Right renal cortex interstitium (tissue), 3 donors: ENCODE results near the gene CLN3. TPM values are rescaled to one million over a fixed set of nuclear protein-coding genes. Genes with fewer than 3 reads are reported as not detected.
"Not testable (repeated sequence)": the region's sequence is repeated elsewhere in the genome, so short reads cannot be mapped to it uniquely, and the experiment has no call there.

Experiments
- DNase-seq, 3 donors: peaks; one replicate each; pipeline ENCODE4 v3.0.0-alpha.2; 2013; ENCODE audit warnings: low read depth in 3 of 3, low spot score in 2 of 3
- polyA plus RNA-seq, 3 donors: library from polyadenylated mRNA; unstranded; fragments of 120-200 nt; gene quantifications; one replicate each; pipeline ENCODE4 v1.2.1, GENCODE V29; 2013; ENCODE audit not compliant: insufficient read length in 3 of 3

CLN3 gene
- polyA plus RNA-seq = 10 to 100 TPM; 24.1 to 31.4 (median 28.2) TPM

DNA sequence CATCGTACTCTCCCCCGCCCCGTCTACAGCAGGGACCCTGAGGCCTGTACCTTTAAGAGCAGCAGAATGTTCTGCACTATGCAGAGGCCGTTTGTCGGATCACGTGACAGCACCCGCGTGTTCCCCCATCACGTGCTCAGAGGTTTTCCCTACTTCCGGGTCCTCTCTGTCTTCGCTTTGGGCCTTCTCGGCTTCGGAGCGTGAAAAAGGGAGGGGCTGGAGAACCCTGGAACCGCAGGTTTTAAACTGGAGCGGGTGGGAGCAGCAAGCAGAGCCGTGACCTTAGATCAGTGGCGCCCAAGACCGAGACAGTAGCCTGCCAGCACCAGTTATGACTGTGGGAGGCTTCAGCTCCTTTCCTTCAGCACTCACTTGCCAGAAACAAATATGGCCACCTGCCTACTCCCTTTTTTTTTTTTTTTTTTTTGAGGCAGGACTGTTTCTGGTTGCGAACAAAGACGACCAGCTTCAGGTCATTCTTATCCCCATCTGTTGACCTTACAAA, at the start of gene CLN3:
Gene CLN3, minus strand, starts transcription at position 105 of the 505 bp plus-strand sequence. CDS start 315 bp downstream, outside the sequence.
- peak; percentile 91 to 95 (median 92) for DNase-seq

DNA sequence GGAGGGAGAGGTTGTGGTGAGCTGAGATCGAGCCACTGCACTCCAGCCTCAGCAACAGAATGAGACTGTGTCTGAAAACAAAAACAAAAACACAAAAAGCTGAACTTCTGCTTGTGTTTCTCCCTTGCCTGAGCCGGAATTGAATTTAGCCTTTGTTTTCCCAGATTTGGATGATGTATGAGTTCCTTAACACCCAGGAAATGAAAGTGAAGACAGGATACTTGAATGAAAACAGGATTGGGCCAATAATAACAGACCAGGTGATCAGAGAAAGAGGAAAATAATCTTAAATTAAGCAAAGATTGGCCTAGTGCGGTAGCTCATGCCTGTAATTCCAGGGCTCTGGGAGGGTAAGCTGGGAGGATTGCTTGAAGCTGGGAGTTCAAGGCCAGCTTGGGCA, 48.5 kb upstream of the CLN3 start:
- DNase-seq = no peak

DNA sequence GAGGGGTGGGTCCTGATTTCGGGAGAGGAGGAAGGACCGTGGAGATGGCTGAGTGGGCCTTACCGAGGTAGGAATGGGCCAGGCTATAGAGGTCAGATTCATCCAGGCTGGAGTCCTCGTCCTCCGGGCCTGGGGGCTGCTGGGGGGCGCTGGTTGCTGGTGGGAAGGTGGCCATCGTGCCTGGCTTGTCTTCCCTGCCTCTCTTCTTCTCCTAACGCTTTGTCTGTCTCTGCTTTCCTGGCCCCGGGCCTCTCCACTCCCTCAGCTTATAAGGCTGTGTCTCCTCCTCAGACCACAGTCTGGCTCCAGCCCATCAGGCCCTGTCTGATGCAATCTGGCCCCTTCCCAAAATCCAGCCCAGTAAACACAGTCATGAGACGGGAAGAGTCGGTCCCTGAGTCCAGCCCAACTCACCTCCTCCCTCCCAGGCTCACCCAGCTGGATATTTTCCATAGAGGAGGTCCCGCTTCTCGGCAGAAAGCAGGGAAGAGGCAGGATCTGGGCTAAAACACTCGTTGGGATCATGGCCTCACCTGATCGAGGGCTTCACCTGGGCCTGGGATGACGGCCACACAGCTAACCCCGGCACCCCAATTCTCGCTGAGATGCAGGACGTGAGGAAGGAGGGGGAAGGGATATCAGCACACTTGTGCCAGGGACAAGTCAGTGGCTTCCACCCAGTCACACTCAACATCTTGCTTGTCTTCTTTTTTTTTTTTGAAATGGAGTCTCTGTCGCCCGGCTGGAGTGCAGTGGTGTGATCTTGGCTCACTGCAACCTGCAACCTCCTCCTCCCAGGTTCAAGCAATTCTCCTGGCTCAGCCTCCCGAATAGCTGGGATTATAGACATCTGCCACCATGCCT, 47.1 kb upstream of the CLN3 start, which contains the start of gene NUPR1:
Gene NUPR1, minus strand, starts transcription at position 242 of the 864 bp plus-strand sequence. Its CDS starts 67 bp downstream, at position 175.
- peak in 2 of 3 donors; percentile 45 to 47 for DNase-seq

DNA sequence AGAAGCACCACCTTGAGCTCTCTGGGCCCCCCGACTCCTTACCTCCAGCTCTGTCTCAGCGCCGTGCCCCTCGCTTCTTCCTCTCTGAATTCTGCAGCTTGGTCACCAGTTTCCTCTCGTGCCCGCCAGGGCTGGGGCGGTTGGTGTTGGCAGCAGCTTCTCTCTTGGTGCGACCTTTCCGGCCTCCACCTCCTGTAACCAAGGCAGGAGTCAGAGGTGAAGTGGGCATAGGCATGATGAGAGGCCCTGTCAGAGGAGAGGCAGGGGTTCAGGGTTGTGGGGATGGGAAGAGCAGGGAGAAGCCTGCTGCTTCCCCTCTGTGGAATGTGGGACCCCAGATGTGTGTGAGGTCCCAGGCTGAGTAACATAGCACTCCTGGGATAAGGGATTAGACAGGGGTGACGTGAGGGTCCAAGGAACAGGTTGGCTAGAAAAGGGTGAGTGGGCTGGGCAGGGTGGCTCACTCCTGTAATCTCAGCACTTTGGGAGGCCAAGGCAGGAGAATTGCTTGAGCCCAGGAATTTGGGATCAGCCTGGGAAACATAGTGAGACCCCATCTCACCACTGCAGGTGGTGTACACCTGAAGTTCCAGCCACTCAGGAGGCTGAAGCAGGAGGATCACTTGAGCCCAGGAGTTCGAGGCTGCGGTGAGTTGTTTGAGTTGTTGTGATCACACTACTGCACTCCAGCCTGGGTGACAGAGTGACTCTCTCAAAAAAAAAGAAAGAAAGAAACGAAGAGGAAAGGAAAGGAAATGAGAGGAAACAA, 46.3 kb upstream of the CLN3 start:
- no peak for DNase-seq

DNA sequence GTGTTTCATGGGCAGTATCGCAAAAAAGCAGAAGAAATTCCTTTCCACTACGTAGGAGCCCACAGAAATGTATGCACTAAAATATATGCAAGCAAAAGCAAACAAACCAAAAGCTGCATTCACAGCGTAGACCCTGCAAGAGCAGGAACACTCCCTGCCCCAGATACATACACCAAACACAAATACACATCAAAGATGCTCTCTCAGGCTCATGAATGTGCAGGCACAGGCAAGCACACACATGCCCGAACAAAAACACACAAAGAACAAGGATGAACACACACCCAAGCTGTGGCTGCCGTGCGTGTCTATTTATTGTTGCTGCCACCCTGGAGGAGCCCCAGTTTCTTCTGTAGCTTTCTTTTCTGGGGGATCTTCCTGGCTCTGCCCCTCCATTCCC, 45.2 kb upstream of the CLN3 start:
- no peak for DNase-seq

DNA sequence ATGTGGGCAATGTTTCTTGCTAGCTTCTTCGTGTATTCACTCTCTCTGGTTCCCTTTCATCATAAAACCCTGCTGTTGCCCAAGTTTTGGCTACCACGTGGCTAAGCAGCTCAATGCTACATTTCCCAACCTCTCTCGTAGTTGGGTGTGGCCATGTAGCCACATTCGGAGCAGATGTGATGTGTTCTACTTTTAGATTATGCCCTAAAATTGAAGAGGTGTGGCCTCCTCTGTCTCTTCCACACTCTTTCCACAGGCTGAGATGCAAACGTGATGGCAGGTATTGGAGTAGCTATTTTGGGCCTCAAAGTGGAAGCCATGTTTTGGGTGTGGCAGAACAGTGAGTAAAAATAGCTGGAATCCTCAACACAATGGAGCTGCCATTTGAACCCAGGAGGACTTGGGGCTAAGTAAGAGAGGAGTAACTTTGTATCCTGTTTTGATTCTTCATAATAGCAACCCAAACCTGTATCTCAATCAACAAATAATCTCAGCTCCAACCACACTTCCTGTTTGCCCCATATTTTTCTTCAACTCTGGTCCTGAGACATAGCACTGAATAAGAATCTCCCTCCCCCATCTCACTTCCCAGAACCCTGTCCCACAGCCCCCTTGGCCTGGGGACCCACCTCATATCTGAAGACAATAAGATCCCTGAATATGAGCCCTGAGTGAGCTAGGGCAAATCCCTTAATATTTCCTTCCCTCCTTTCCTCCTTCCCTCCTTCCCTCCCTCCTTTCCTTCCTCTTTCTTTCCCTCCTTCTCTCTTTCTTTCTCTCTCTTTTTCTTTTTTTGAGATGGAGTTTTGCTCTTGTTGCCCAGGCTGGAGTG, 42.9 kb upstream of the CLN3 start:
- no peak for DNase-seq

DNA sequence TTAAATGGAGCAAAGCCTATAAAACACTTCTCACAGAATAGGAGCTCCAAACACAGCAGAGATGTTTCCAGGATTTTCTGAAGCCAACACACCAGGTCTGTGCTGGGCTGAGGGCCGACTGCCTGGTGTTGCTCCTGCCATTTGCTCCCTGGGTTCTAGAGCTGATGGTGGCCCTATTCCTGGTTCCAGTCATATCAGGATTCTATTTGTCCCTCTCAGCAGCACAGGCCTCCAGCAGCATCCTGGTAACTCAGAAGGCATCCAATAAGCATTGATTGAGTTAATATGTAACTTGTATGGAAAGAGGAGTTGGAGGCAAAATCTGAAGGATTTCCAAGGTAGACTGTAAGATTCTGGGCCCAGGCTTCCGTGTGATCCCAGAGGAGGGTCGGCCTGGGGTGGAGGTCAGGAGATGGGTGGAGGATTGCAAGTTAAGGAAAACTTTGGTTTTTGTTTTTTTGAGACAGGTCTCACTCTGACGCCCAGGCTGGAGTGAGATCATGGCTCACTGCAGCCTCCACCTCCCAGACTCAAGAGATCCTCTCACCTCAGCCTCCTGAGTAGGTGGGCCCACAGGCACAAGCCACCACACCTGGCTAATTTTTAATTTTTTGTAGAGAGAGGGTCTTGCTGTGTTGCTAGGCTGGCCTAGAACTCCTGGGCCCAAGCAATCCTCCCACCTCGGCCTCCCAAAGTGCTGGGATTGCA, 41.2 kb upstream of the CLN3 start:
- DNase-seq = no peak

DNA sequence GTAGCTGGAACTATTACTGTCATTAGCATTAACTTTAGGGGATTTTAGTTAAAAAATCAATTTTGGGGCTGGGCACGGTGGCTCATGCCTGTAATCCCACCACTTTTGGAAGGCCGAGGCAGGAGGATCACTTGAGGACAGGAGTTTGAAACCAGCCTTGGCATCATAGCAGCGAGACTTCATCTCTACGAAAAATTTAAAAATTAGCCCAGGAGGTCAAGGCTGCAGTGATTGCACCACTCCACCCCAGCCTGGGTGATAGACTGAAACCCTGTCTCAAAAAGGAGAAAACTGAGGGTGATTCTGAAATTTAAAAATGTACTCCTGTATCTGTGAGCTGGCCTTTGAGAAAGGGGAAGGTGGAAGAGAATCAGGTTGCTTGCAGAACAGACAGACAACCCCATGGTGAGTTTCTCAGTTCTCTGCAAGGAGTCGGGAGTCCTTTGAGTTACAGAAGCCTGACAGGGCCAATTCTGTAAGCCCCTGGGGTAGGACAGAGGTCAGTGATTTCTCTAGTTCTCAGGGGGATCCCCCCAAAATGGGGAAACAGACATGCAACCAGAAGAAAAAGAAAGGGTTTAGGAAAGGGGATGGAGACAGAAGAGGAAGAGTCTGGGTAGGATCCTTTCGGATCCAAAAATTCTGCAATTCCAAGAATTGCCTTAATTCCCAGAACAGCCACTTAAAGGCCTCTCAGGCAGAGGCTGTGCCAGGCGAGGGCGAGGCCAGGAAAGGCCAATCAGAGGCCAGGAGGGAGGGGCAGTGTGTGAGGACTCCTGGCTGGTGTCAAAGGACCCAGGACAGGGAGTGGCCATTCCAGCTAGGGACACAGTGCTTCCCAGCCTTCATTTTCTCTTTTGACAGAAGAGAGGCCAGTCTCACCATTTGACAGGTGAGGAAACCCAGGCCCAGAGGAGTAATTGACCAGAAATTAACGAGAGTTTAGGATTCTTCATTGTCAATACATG, 40.2 kb upstream of the CLN3 start:
- DNase-seq = no peak

DNA sequence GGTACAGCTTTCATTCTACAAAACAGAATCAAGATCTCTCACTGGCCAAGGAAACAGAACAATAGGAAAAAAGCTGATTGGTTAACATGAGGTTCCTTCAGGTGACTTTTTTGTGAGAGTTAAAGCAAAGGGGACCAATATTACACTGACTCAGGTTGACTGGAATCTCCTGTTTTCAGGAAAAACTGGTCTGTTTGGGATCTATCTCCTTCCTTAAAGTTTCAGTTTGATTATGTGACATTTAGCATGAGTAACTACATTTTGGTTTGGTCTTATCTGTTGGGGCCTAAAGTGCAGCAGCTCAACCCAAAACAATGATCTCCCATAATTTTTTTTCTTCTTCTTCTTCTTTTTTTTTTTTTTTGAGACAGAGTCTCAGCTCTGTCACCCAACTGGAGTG, 37.2 kb upstream of the CLN3 start:
- no peak for DNase-seq

DNA sequence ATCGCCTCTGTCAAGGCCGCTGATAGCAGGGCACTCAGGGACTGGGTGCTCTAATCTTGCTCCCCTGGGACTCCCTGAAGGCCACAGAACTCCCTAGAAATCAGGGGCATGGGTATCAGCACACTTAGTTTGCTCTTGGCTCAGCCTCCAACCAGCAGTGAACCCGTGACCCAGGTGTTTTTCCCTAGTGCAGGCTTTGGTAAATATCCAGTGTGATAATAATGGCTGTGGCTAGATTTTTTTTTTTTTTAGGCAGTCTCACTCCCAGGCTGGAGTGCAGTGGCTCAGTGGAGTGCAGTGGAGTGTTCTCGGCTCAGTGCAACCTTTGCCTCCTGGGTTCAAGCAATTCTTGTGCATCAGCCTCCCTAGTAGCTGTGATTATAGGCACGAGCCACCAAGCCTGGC, 36.6 kb upstream of the CLN3 start:
- DNase-seq = no peak

DNA sequence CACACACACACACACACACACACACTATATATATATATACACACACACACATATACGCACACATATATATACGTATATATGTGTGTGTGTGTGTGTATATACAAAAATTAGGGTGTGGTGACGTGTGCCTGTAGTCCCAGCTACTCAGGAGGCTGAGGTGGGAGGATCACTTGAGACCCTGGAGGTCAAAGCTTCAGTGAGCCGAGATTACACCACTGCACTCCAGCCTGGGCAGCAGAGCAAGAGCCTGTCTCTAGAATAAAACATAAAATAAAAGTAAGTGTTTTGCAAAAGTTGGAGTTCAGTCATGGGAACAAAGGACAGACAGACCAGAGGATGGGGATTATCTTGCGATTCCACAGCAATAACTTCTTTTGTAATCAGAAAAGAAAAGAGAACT, 36.1 kb upstream of the CLN3 start:
- no peak for DNase-seq

DNA sequence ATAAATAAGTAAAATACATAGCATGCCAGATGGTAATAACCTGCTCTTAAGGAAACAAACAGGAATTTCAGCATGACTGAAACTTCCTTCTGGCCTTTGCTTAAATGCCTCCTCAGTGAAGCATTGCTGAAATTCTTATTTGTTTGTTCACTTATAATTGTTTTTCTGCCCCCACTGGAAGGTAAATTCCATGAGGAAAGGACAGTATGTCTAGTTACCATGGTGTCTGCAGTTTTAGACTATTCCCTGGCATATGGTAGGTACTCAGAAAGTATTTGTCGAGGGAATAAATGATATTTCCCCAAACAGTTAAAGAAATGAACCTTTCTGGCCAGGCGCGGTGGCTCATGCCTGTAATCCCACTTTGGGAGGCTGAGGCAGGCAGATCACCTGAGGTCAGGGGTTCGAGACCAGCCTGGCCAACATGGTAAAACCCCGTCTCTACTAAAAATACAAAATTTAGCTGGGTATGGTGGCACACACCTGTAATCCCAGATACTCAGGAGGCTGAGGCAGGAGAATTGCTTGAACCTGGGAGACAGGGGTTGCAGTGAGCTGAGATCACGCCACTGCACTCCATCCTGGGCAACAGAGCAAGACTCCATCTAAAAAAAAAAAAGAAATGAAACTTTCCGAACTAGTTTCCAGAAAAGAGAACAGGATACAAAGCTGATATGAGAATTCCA, 35.4 kb upstream of the CLN3 start:
- not testable (repeated sequence) for DNase-seq

DNA sequence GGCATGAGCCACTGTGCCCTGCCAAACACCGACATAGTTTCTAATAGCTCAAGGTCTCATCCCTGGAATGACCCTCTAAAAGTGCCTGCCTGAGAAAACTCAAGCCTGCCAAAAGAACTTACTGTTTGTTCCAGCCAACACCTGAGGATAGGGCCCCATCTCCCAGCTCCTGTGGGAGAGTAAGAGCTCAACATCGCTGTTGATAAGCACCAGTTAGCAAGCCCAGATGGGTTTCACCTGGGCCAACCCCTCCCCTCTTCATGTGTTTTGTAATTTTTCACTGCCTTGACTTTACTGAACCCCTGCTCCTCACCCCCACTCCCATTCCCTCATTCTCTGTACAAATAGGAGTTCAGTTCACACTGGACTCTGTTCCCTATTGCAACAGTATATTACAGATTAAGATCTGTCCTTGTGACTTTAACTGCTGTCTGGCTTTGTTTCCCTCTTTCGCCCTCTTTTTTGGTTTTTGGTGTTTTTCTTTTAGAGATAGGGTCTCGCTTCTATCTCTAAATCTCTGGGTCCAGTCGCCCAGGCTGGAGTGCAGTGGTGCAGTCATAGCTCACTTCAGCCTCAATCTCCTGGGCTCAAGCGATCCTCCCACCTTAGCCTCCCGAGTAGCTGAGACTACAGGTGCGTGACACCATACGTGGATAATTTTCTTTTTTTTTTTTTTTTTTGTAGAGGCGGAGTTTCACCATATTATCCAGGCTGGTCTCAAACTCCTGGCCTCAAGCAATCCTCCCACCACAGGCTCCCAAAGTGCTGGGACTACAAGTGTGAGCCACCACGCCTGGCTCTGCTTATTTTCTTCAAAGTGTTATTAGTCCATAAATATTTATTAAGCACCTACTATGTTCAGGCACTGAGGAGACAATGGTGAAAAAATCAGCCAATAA, 34.6 kb upstream of the CLN3 start:
- no peak for DNase-seq

DNA sequence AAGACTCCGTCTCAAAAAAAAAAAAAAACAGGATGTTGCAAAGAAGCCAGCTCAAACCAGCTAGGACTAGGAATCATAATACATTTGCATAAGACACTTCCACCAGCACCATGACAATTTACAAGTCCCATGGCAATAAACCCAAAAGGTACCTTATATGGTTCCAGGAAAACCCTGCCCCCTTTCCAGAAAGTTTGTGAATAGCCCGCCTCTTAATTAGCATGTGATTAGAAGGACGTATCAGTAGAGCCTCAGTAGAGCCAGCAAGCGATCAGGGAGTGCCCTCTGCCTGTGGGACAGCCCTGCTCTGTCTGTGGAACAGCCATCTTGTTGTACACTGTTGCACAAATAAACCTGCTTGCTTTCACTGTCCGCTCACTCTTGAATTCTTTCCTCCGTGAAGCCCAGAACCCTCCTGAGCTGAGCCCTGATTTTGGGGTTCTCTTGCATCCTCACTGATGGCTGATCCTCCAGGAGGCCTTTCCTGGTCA, 32.9 kb upstream of the CLN3 start:
- DNase-seq = no peak

DNA sequence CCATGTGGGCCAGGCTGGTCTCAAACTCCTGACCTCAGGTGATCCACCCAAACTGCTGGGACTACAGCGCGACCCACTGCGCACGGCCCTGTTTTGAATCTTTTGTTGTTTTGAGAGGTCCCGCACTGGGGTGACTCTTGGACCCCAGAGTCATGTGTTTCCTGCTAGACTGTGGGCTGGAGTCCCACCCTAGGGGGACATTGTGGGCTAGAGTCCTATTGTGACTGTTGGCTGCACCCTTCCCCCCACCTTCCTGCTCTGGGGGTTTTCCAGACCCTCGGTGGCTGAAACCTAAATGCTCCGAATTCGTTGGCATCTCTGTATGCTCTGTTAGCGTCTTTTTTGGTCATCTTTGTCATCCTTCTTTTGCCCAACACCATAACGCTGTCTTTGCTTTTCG, 30.9 kb upstream of the CLN3 start:
- no peak for DNase-seq

DNA sequence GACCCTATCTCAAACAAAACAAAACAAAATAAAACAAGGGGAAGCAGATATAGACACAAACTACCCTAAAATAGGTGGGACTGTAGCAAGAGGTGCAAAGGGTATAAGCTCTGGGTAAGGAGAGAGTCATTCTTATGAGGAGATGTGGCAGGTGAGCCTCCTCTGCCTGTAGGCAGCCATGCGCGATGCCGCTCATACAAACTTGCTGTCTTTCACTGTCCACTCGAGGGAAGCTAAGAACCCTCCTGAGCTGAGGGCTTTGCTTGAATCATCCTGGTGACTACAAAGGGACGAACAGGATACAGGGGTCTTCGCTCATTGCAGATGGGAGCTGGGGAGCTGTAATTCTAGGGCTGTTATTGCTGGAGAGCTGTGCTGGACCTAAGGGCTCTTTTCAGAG, 29.6 kb upstream of the CLN3 start:
- DNase-seq = no peak

DNA sequence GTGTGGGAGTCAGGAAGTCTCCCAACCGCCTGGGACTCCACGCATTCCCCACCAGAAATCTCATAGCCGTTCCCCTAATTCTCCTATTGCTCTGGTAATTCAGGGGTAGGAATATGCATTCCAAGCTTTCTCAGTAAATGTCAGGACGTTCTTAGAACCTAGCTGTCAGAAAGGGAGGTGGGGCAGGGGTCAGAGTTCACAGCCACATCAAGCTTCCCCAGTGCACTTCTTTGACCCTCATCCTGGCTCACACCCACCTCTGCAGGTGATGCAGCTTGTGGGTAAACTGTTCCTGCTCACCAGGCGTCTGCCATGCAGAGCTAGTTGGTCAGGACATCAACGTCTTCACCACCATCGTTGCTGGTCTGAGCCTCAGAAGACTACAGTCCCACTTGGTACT, 28.8 kb upstream of the CLN3 start:
- no peak for DNase-seq
